NCI-H1092 treated with DMSO at 0.1 percent for 48 hours (cell line): ENCODE results near the gene TRIO.

ENCODE experiments used
- DNase-seq: peaks from one replicate; lab custom pipeline; 2025; lab: John Stamatoyannopoulos, UW

Gene TRIO

GRCh38 chr5:14326035-14326903 is 183.1 kb downstream of the TRIO start:
- DNase-seq, result no peak

DNA sequence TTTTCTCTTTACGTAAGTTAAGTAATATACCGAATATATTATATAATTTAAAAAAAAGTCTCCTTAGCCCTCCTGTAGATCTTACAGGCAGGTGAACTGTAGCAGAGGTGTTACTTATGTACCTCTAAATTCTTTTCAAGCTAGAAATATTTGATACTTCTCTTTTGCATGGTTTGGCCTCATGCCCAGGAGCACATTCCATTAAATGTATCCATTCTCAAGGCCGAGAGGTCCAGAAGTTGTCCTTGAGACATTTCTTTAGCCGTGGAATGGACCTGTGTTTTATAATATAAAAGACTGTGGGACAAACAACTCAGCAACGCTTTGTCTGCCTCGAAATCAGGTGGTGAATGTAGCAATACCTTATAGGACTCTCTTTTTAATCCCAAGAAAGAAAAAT is 184.5 kb downstream of the TRIO start:
- DNase-seq, result no peak

DNA sequence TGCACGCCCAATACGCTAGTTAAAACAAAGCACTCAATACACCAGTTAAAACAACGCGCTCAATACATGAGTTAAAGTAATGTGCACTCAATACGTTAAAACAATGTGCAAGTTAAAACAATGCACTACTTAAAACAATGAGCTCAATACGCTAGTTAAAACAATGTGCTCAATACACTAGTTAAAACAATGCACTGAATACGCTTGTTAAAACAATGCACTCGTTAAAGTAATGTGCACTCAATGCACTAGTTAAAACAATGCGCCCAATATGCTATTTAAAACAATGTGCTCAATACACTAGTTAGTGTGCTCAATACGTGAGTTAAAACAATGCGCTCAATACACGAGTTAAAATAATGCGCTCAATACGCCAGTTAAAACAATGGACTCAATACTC is 185.0 kb downstream of the TRIO start:
- no peak for DNase-seq

DNA sequence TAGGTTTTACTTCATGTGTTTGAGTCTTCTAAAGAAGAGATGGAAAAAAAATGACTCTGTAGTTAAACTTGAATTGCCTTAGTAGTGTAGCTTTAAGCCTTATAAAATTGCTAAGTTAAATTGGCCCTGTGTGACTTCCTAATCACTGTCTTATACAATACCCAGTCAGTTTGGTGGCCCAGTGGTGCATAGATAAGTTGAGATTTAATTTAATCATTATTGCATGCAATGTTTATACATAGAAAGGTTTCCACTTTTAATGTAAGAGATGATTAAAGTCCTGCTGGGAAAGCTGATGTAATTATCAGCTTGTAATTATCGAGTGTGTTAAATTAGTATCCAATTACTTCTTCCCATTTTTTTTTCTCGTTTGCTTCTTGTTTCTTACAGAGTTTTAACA is 187.1 kb downstream of the TRIO start:
- DNase-seq, result no peak

GRCh38 chr5:14330729-14331385 is 187.7 kb downstream of the TRIO start:
- no peak for DNase-seq

GRCh38 chr5:14331386-14331781 is 188.2 kb downstream of the TRIO start:
- no peak for DNase-seq

GRCh38 chr5:14332038-14332631 is 189.0 kb downstream of the TRIO start:
- DNase-seq, result no peak

GRCh38 chr5:14332746-14333145 is 189.6 kb downstream of the TRIO start:
- no peak for DNase-seq

GRCh38 chr5:14337593-14337992 is 194.5 kb downstream of the TRIO start:
- DNase-seq, result no peak

- DNase-seq, result no peak
These were observed 196.3 kb downstream of the TRIO start for GRCh38 chr5:14339468-14339867.

- DNase-seq, result no peak
These were observed 198.6 kb downstream of the TRIO start for GRCh38 chr5:14341571-14342230.

GRCh38 chr5:14342306-14342705 is 199.2 kb downstream of the TRIO start:
- no peak for DNase-seq

DNA sequence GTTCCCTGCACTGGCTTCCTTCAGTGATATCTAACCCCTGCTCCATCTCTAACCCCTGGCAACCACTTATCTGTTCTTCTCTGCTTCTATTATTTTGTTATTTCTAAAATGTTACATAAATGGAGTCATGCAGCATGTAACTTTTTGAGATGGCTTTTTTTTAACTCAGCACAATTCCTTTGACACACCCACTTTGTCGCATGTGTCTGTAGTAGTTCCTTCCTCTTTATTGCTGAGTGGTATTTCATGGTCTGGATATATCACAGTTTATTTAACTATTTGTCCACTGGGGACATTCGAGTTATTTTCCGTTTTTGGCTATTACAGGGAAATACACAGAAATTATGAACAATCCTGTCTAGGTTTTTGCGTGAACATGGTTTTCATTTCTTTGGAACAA is 200.2 kb downstream of the TRIO start:
- DNase-seq, result no peak

DNA sequence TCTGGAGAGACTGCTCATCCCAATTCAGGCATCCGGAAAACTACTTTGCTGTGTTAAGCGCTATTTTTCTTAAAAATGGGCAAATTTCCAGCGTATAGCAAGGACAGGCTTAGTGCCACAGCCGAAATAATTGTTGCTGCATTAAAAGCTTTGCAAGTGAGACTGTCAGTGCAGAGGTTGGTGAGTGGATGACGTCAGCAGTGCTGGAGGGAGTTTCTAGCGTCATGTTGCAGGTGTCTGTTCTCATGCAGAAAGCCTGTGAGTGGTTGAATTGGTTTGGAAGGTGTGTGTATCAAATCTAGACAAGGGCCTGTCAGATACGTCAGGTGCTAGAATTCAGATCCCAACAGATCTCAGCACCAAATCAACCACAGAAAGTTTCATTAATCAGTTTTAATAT is 204.4 kb downstream of the TRIO start:
- no peak for DNase-seq

DNA sequence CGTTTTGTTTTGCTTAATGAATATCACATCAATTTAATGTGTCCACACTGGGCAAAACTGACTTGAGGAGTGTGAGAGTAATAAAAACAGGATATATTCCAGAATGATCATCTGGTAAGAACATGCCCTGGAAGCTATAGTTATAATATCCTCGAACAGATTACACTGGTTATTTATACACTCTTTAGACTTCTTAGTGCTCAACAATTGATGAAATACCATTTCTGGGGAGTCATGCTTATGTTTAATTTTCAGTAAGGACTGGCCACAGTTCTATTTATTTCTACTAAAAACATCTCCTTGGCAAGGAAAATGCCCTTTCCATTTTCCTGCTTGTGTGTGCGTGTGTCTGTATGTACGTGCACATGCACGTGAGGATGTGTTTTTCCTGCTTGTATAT is 205.0 kb downstream of the TRIO start:
- DNase-seq, result no peak

GRCh38 chr5:14349029-14349428 is 205.9 kb downstream of the TRIO start:
- no peak for DNase-seq

DNA sequence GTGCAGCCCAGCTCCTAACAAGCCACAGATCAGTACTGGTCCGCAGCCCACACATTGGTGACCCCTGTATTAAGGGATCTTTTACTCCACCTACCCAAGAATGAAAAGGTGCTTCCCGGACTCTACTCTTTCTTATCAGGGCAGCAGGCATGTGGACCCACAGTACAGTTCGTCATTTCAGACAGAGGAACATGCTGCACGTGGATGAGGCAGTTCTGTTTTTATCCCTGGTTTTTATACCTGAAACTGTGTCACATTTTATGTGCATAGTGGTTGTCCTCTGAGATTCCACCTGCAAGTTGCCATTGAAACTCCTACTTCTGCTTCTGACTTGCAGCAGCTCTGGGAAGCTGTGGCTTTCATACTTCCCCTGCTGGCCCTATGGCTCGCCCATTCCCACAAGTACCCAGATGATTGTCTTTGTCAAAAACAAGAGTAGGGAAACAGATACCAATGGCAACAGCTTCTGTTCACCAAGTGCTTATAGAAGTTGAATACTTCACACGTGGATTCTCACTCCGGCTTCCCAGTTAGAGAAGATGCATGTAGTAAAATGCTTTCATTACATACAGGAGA is 208.0 kb downstream of the TRIO start:
- no peak for DNase-seq

- peak; percentile 46 for DNase-seq
These were observed 208.9 kb downstream of the TRIO start for GRCh38 chr5:14351845-14352712.

GRCh38 chr5:14353726-14354474 is 210.8 kb downstream of the TRIO start:
- no peak for DNase-seq

DNA sequence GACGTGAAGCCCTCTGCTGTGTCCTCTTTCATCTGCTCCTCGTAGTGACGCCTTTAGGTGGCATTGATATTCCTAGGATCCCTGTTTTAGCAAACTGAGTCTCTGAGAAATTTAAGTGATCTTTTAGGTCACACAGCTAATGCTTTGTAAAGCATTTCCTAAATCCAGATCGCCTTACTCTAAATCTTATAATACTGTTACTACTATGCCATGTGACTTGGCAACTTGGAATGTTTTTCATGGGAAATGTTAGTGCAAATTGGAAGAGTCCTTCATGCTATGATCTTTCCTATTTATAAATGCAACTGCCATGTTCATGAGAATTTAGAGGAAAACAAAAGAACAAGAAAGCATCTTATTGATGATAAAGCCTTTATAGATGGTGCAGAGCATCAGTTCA is 212.2 kb downstream of the TRIO start:
- no peak for DNase-seq

DNA sequence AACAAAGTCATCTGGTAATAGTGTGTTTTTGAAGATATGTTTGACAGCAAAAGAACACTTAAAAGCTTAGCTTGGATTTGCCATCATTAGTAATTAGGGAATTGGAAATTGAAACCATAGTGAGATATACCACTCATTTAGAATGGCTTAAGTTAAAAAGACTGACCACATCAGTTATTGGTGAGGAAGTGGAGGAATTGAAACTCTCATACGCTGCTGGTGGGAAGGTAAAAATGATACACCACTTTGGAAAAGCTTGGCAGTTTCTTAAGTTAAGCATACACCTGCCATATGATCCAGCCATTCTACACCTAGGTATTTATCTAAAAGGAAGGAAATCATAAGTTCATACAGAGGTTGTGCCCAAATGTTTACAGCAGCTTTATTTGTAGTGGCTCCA is 213.2 kb downstream of the TRIO start:
- no peak for DNase-seq
